GM21619 (cell line): ENCODE results near the gene SASS6.

ENCODE experiments used
- ATAC-seq: cut with Tn5 transposase; IDR thresholded peaks from one replicate; pipeline ENCODE4 v1.9.1; 2021; ENCODE audit not compliant: unreplicated experiment

Gene SASS6, protein sequence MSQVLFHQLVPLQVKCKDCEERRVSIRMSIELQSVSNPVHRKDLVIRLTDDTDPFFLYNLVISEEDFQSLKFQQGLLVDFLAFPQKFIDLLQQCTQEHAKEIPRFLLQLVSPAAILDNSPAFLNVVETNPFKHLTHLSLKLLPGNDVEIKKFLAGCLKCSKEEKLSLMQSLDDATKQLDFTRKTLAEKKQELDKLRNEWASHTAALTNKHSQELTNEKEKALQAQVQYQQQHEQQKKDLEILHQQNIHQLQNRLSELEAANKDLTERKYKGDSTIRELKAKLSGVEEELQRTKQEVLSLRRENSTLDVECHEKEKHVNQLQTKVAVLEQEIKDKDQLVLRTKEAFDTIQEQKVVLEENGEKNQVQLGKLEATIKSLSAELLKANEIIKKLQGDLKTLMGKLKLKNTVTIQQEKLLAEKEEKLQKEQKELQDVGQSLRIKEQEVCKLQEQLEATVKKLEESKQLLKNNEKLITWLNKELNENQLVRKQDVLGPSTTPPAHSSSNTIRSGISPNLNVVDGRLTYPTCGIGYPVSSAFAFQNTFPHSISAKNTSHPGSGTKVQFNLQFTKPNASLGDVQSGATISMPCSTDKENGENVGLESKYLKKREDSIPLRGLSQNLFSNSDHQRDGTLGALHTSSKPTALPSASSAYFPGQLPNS

DNA sequence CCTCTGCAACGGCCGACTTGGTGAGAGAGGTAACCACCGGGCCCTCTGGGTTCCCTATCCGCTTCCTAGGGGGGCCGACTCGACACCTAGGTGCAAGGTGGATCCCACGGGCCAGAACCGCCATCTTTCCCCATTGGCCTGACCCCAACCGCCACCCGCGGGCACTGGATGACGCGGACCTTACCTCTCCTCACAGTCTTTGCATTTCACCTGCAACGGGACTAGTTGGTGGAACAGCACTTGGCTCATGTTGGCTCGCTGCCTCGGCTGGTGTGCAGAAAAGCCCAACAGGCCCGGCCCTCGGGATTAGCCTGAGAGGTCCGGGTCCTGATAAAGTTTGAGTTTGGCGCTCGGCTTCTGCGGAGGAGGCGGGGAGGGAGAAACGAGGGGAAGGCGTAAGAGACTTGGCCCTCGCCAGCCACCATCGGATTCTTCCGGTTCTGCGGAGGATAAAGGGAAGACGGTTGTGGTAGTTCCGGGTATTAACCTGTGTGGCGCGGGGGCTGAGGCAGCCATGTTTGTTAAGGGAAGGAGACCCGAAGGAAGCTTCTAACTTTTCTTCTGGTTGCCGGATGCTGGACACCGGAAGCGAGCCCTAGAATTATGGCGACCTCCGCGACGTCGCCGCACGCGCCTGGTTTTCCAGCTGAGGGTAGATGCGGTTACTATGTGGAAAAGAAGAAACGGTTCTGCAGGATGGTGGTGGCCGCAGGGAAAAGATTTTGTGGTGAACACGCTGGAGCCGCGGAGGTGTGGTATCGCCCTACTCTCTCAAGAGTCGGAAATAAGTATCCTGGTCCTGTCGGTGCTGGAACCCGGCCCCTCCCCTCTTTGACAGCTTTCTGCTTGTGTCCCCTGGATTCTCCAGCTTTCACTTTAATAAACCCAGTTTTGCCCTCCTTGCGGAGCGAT lies at the start of gene SASS6, which contains the start of gene TRMT13:
SASS6 (minus strand) TSS at position 365 of the 912 bp plus-strand sequence; CDS start at position 249, 116 bp downstream.
TRMT13 (plus strand) TSS at position 598 of the 912 bp plus-strand sequence; CDS start at position 604, 6 bp downstream.
- peak; percentile 89 for ATAC-seq

DNA sequence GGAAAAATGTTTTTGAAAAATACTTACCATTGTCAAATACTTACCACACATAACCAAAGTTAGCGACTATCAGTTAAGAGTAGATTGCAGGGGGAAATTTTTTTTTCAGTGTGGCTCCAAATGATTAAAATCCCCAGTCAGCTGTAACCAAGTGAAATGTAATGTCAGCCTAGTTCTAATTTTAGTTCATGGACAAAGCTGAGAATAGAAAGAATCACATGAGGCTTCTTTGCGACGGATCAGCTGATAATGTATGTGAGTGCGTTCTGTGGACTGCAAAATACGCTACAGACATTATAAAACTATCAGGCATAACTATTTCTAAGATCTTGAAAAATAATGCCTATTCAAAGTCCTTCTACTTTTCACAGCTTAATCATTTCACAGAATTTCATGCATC lies 45.4 kb upstream of the SASS6 start, which contains the start of gene LRRC39:
LRRC39 (minus strand) TSS at position 166 of the 400 bp plus-strand sequence. CDS start 9,740 bp downstream, outside the sequence.
- no peak for ATAC-seq

DNA sequence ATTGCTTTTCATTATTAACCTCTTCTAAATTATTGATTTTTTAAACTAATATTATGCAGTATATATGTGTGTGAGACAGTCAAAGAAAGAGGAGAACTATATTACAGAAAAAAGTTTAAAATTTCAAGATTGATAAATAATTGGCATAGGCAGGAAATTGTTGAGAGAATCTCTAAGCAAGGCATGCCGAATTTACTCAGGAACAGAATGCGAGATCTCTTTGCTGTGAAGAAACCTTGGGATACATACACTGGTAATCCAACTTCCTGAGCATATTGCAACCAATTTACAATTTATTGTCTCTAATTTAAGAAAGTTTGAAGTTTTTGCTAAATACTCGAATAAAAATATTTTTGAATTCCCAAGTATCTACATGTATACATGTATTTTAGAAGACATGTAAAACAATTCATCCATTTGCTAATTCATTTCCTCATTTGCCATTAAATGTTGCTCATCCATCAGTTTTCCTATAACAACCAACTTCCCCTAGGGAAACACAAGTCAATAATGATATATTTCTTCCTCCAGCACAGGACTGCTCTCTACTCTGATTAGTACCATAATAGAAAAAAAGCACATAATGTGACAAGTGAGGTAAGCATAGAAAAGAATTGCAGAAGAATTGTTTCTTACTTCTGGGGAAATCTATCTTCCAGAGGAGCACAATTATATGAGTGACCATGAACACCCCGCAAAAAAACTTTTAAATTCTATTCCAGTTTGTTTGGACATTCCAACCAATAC lies 44.7 kb upstream of the SASS6 start:
- no peak for ATAC-seq

DNA sequence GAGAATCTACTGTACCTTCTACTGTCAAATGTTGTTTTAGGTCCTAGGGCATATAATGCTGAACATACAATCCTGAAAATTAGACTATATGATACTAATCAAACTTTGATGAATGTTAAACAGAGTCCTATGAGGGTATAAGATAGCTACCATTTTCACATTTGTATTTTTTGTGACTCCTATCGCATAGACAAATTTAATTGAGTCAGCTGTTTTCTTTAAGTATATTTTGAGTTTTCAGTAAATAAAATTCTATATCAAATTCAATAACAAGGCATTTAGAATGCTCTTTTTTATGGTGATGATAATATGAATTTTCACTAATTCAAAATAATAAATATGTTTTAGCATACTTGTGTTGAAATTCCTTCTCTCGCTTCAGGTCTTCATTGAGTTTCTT lies 35.3 kb upstream of the SASS6 start:
- no peak for ATAC-seq

DNA sequence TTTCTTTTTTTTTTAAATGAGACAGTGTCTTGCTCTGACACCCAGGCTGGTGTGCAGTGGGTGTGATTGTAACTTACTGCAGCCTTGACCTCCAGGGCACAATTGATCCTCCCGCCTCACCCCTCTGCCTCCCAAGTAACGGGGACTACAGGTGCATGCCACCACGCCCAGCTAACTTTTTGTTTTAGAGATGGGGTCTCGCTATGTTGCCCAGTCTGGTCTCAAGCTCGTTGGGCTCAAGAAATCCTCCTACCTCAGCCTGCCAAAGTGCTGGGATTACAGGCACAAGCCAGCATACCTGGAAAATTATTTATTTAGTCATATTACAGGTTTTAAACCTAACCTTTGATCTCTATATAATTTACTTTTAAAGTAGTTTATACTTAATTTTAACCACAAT lies 32.0 kb upstream of the SASS6 start:
- ATAC-seq, result no peak

DNA sequence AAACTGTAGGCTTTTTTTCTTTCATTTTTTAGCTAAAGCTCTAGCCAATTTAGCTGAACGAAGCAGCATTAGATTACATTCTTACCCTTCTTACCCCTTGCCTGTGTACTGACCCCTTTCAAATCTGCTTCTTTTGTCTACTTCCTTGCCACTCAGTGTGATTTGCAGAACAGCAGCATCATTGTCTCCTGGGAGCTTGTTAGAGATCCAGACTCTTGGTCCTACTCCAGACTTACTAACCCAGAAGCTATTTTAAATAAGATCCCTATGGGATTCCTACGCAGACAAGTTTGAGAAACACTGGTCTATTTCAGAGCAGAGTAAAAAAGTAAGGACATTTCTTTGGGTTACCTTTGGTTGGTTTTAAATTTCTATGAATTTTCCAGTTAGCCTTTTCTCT lies 31.5 kb upstream of the SASS6 start:
- ATAC-seq, result no peak

DNA sequence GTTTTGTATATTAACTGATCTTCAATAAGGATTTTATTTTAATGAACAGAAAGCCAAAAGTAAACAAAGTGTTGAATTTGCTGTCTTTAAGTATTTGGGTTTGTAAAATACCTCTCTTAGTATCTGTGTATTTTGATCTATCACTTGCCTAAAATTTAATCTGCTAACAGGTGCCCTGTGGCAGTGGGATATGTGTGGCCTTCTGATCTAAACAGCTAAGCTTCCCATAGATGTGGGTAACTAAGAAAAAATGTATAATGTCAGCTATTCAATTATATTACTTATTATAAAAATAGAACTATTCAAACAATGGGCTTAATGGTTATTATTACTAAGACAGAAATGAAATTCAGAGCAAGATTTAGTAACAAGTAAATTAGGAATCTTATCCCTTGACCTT lies 30.2 kb upstream of the SASS6 start:
- ATAC-seq, result no peak

DNA sequence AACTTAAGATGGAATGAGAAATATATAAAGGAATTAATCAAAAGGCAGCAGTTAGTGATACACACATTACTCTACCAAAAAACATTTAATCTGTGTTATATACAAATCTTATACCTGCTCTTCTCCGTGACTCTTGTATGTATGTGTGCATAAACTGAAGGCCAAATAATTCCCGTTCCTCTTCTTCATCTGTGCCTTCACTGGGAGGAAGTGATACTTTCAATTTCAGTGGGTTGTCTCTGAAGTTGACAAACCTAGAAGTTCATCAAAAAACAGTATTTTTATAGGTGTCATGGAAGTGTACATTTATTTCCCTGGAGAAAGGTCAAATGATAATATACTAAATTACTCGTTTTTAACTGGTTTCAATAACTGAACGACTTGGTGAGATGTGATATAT lies 19.5 kb upstream of the SASS6 start:
- no peak for ATAC-seq

DNA sequence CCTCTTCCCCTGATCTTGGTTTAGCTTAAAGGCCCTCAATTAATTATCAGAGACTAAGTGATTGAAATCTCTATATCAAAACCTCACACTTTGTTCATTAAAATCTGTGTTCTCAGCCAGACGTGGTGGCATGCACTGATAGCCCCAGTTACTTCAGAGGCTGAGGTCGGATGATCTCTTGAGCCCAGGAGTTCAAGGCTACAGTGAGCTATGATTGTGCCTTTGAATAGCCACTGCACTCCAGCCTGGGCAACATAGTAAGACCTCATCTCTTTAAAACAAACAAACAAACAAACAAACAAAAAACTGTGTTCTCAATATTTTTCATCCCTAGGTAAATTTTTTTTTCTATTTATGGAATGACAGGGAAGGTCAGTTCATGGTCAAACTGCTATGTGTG lies 18.9 kb upstream of the SASS6 start:
- ATAC-seq, result no peak

DNA sequence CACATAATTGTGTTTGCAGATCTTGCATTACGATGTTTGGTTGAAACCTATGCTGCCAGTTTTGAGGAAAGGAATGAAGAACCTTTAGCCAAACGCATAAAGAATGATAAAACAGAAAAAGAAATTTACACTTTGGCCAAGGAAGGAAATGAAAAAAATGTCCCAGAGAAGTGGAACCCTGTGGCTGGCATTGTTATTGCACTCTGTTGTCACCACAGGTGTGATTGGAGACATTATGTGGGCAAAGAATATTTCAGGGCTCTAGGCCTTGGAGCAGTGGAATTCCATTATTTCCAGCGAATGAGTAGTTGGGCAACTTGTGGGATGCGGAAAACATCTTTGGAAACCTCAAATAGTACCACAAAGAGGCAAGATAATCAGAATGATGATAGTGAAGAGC lies 15.1 kb upstream of the SASS6 start:
- no peak for ATAC-seq

DNA sequence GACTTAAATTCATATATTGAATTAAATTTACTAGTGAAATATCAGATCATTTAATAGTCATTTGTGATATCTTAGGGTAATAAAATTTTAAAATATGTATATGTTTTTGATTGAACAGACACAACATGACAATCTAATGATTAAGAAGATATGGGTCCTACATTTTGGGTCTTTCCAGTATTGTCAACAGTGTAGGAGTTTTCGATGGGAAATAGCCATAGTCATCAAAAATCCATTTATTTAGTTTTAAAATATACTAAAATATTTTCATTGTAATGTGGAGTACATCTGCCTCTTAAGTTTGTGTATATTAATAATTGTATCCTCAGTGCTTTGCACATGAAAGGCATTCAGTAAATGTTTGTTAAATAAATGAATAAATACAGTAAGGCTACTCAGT lies 14.2 kb upstream of the SASS6 start:
- no peak for ATAC-seq

DNA sequence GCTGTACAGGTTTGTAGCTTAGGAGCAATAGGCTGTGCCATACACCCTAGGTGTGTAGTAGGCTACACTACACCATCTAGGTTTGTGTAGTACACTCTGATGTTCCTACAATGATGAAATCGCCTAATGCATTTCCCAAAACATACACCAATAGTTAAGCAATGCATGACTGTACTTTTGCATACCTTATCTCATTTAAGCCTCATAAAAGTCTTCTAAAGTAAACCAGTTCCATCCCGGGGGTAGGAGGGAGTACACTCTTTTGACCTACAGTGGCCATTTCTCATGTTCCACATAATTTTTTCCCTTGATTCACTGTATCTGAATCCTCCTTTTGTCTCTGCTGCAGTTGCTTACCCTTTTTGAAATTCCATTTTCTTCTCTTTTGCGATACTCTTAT lies 12.4 kb upstream of the SASS6 start:
- ATAC-seq, result no peak

DNA sequence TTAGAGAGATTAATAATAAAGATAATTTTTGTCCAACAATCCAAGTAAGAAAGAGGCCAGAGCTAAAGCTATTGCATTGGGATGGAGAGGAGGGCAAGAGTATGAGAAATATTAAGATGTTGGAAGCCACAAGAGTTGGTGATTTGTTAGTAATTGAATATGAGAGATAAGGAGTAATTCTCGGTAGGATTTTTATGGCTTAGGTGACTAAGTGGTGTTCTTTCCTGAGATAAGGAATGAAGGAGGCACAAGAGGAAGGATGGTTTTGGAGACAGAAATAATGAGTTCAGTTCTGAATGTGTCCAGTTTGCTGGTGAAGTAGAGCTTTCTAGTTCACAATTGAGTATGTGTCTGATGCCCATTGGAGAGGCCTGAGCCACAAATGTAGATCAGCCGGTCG lies 9.6 kb upstream of the SASS6 start:
- ATAC-seq, result no peak

DNA sequence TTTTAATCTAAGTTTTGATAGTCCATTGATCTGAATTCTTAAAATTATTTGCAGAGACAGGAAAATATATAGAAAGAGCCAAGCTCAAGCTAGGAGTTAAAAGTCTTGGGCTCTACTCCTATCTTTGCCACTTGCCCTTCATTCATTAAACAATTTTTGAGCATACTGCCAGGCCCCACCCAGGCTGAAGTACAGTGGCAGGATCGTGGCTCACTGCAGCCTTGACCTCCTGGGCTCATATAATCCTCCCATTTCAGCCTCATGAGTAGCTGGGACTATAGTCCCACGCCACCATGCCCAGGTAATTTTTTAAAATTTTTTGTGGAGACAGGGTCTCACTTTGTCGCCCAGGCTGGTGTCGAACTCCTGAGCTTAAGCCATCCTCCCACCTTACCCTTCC lies 8.5 kb upstream of the SASS6 start:
- no peak for ATAC-seq

DNA sequence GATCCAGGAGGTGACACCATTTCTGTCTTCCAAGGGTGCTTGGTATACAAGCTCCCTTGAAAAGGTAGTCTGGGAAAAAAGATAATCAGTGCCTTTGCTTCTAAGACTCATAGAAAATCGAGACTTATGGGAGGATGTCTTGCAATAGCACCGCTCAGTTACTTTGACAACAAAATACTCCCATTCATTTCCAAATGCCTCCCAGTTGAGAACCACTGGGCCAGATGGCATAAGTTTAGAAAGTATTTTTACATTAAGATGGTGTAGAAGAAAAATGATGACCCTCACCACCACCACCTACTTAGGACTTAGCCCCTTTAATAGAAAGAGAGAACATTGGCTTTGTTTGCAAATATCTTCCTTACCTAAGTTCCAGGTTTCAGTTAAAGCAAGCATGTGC lies 4.9 kb upstream of the SASS6 start:
- ATAC-seq, result no peak

DNA sequence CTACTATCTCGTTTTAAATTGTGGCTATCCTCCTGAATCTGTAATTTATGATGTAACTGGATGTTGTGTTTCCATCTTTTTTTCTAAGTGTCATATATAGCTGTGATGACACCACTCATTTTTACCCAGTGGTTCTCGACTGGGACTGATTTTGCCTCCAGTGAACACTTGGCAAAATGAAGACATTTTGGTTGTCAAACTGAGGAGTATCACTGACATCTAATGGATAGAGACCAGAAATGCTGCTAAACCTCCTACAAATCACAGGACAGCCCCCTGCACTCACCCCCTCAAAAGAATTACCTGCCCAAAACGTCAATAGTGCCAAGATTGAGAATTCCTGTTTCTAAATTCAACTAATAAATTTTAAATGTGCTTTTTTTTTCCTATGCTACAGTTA lies 2.1 kb upstream of the SASS6 start:
- no peak for ATAC-seq

DNA sequence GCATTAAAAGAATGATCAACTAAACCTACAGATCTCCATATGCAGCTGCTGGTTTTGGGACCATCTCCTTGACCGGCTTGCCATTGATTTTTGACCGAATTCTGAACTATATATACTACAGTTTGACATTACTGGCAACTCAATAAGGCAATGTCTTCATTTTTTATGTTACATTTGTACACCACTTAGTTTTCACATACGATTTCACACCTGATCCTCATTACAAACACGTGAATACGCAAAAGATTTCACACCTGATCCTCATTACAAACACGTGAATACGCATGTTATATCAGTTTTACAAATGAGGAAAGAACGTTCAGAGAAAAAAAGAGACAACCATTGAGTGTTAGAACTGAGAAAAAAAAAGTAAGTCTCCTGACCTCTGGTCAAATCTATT lies 1.1 kb downstream of the SASS6 start:
- ATAC-seq, result no peak

DNA sequence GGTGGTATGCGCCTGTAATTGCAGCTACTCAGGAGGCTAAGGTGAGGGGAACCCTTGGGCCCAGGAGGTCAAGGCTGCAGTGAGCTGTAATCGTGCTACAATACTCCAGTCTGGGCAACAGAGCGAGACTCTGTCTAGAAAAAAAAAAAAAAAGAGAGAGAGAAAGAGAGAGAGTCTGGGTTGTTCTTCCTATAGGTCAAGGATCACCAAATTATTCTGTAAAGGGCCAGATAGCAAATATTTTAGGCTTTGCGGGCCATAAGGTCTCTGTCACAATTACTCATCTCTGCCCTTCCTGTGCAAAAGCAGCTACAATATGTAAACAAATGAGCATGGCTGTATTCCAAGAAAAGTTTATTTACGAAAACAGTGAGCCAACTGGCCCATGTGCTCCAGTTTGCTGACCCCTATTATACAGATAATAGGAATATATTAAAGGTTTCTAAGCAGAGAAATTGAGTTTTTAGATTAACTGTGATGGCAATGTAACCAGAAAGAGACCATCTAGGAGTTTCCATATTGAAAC lies 2.1 kb downstream of the SASS6 start:
- no peak for ATAC-seq

DNA sequence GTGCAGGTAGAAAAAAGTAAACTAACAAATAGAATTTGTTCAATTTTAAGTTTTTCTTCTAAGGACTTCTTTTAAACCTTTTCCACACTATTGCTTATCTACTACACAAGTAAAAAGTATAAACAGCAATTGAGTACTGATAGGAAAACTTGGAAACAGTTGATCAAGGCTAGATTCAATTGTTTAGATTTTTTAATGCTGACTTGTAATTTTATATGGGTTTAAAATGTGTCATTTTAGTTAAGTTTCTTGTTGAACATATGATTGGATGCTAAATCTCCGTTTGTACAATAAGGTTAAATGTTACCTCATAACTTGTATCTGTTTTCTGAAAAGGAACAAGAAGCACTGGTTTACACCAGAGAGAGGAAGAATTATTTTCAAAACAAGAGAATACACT lies 5.5 kb downstream of the SASS6 start:
- no peak for ATAC-seq

DNA sequence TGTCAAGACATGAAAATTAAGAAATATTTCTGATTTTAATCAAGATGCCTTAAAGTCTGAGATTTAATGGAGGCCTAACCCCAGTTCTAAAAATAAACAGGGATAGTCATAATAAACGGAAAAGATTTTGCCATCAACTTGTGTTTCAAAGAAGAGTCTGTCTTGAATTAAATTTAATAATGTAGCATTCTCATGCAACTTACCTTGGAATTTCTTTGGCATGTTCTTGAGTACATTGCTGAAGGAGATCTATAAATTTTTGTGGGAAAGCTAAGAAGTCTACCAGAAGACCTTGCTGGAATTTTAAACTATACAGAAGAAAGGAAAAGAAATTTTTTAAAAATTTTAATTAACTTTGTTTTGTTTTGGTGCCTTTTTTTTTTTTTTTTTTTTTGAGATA lies 10.6 kb downstream of the SASS6 start:
- no peak for ATAC-seq
